Panc1 (cell line): ENCODE data around the gene PLB1. TPM values are rescaled to one million over a fixed set of nuclear protein-coding genes. Genes with fewer than 3 reads are reported as not detected.

Experiments
- ATAC-seq: fragments of 200-7000 bp; cut with Tn5 transposase; 2 replicates; pipeline ENCODE4 v1.9.1; 2020; ENCODE audit warnings: mild to moderate bottlenecking, moderate library complexity
- BruUV-seq: library from RNA; stranded (reverse); fragments of 400-500 nt; replicated peaks from 2 replicates; lab custom pipeline; 2021; lab: Mats Ljungman, UMichigan
- CTCF ChIA-PET: fragments of 300-600 bp; sonication (Branson Sonifier 250); formaldehyde crosslinking; loops from one replicate; lab custom pipeline; 2022; ENCODE audit warnings: antibody characterized with exemption; lab: Charles Lee
- POLR2A ChIA-PET: fragments of 300-600 bp; sonication (Branson Sonifier 250); formaldehyde crosslinking; loops from one replicate; lab custom pipeline; 2022; ENCODE audit warnings: antibody characterized with exemption; lab: Charles Lee
- DNase-seq: peaks from one replicate; pipeline ENCODE4 v3.0.0-alpha.2; 2010; ENCODE audit warnings: low read depth, low spot score
- H3K27ac ChIP-seq: 2 replicates; pipeline ENCODE4 v1.5.1; 2011; ENCODE audit warnings: mild to moderate bottlenecking, low read length, inconsistent platforms
- H3K27me3 ChIP-seq: fragments of 200-500 bp; sonication (Bioruptor generic); 2 replicates; pipeline ENCODE4 v1.6.0; 2014; ENCODE audit warnings: low read length, inconsistent platforms; ENCODE audit not compliant: control insufficient read depth, insufficient read depth
- H3K36me3 ChIP-seq: fragments of 200-500 bp; sonication (Bioruptor generic); 2 replicates; pipeline ENCODE4 v1.5.1; 2014; ENCODE audit warnings: inconsistent platforms, mild to moderate bottlenecking, low read length, moderate library complexity; ENCODE audit not compliant: control insufficient read depth, insufficient read depth
- H3K4me1 ChIP-seq: 2 replicates; pipeline ENCODE4 v1.5.1; 2011; ENCODE audit warnings: inconsistent platforms, mild to moderate bottlenecking, low read length, moderate library complexity; ENCODE audit not compliant: control insufficient read depth, insufficient read depth
- H3K4me3 ChIP-seq, 2 experiments: 2 replicates each; pipeline ENCODE4 v1.5.1; 2011 to 2012; ENCODE audit warnings: low read depth in 2 of 2, low read length in 2 of 2, mild to moderate bottlenecking in 2 of 2, inconsistent platforms in 1 of 2, moderate library complexity in 1 of 2
- H3K9me3 ChIP-seq: fragments of 200-500 bp; sonication (Bioruptor generic); 2 replicates; pipeline ENCODE4 v1.5.1; 2014; ENCODE audit warnings: low read depth, mild to moderate bottlenecking, inconsistent platforms, low read length, moderate library complexity; ENCODE audit not compliant: control insufficient read depth, insufficient read depth
- POLR2AphosphoS5 ChIP-seq: IDR thresholded peaks from 2 replicates; pipeline ENCODE4 v1.6.1; 2012; ENCODE audit warnings: mild to moderate bottlenecking, low read depth, low read length, moderate library complexity
- SIN3A ChIP-seq: IDR thresholded peaks from 2 replicates; pipeline ENCODE4 v1.6.1; 2012; ENCODE audit warnings: low read depth, mild to moderate bottlenecking, low read length, moderate library complexity, borderline replicate concordance; ENCODE audit not compliant: insufficient read depth
- TCF7L2 ChIP-seq: IDR thresholded peaks from 2 replicates; pipeline ENCODE4 v1.6.1; 2011; ENCODE audit warnings: mild to moderate bottlenecking, low read depth, low read length, inconsistent platforms
- in situ Hi-C: cut with HindIII; loops from 2 replicates; pipeline ENCODE4 v1.10.0; 2016; ENCODE audit warnings: low sequenced_read_pairs, low pct_unique_long_range_greater_than_20kb
- intact Hi-C: fragments of 100-400 bp; cut with micrococcal nuclease; formaldehyde crosslinking; loops from one replicate; pipeline ENCODE4 v1.10.0; 2022; ENCODE audit not compliant: unreplicated experiment
- total RNA-seq: library from RNA; stranded (reverse); gene quantifications from one replicate; pipeline ENCODE4 v1.2.1, GENCODE V29; 2021; ENCODE audit not compliant: unreplicated experiment
- TF ChIP-seq, protein P1 (sequence below), 2 experiments: IDR thresholded peaks; 2 replicates each; pipeline ENCODE4 v1.6.1; 2011 to 2012; ENCODE audit warnings: low read depth in 2 of 2, control low read depth in 1 of 2, low read length in 1 of 2, mild to moderate bottlenecking in 1 of 2, moderate library complexity in 1 of 2; ENCODE audit not compliant: insufficient read depth in 1 of 2
- TF ChIP-seq, protein P2 (sequence below): fragments of 450-650 bp; IDR thresholded peaks from 2 replicates; pipeline ENCODE4 v1.5.1; 2017; ENCODE audit warnings: mild to moderate bottlenecking

PLB1 gene
- total RNA-seq, 1 experiment from 2014 or later: 0.80 TPM

- DNase-seq (no peak), ATAC-seq (no peak)
- Histone ChIP-seq H3K4me1 (no peaks in the 10 kb centered on the region), H3K9me3 (no peaks in the 10 kb centered on the region), H3K27ac (no peak overlapping the region), H3K27me3 (no peaks in the 10 kb centered on the region), H3K4me3 (no peak overlapping the region), H3K36me3 (no peaks in the 10 kb centered on the region)
- no peak for TF ChIP-seq POLR2AphosphoS5
- TF ChIP-seq, protein P1, sequence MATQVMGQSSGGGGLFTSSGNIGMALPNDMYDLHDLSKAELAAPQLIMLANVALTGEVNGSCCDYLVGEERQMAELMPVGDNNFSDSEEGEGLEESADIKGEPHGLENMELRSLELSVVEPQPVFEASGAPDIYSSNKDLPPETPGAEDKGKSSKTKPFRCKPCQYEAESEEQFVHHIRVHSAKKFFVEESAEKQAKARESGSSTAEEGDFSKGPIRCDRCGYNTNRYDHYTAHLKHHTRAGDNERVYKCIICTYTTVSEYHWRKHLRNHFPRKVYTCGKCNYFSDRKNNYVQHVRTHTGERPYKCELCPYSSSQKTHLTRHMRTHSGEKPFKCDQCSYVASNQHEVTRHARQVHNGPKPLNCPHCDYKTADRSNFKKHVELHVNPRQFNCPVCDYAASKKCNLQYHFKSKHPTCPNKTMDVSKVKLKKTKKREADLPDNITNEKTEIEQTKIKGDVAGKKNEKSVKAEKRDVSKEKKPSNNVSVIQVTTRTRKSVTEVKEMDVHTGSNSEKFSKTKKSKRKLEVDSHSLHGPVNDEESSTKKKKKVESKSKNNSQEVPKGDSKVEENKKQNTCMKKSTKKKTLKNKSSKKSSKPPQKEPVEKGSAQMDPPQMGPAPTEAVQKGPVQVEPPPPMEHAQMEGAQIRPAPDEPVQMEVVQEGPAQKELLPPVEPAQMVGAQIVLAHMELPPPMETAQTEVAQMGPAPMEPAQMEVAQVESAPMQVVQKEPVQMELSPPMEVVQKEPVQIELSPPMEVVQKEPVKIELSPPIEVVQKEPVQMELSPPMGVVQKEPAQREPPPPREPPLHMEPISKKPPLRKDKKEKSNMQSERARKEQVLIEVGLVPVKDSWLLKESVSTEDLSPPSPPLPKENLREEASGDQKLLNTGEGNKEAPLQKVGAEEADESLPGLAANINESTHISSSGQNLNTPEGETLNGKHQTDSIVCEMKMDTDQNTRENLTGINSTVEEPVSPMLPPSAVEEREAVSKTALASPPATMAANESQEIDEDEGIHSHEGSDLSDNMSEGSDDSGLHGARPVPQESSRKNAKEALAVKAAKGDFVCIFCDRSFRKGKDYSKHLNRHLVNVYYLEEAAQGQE (IDR thresholded peaks at IDR 0.05; ENCODE audit: insufficient read depth in 1 of 2, low read depth in 2 of 2, low read length in 1 of 2): no peak
- POLR2A ChIA-PET: no interaction called here
- in situ Hi-C loops: no loop called here
- CTCF ChIA-PET: no interaction called here
- intact Hi-C loops: no loop called here
- BruUV-seq: no TSS peak
Measured at GRCh38 chr2:28674062-28674712, 178.3 kb downstream of the PLB1 start.

DNA sequence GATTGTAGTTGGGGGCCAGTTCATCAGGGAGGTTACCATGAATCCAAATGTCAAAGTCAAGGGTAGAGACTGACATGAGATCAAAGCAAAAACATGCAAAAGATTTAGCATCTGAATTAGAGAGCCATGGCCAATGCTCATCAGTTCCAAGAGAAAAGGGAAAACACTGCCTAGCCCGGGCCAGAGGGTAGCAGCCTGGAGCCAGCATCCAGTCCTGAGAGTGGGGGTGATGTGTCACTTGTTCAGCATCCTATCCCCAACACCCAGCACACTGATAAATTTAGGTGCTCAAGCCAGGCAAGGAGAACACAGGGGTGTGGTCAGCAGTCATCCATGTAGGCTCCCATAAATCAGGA lies 178.8 kb downstream of the PLB1 start:
- ChIA-PET POLR2A (no interaction called here), CTCF (no interaction called here)
- BruUV-seq: no TSS peak
- DNase-seq: no peak
- no peak overlapping the region for H3K4me3 ChIP-seq
- no peaks in the 10 kb centered on the region for H3K9me3 ChIP-seq
- no peak for ATAC-seq
- in situ Hi-C loops: no loop called here
- intact Hi-C loops: no loop called here
- H3K27me3 ChIP-seq: no peaks in the 10 kb centered on the region
- H3K4me1 ChIP-seq: no peaks in the 10 kb centered on the region
- TF ChIP-seq SIN3A: no peak
- TF ChIP-seq TCF7L2: no peak
- TF ChIP-seq, protein P1 (IDR thresholded peaks at IDR 0.05; ENCODE audit: insufficient read depth in 1 of 2, low read depth in 2 of 2, low read length in 1 of 2): no peak
- no peak for TF ChIP-seq POLR2AphosphoS5
- TF ChIP-seq, protein P2, sequence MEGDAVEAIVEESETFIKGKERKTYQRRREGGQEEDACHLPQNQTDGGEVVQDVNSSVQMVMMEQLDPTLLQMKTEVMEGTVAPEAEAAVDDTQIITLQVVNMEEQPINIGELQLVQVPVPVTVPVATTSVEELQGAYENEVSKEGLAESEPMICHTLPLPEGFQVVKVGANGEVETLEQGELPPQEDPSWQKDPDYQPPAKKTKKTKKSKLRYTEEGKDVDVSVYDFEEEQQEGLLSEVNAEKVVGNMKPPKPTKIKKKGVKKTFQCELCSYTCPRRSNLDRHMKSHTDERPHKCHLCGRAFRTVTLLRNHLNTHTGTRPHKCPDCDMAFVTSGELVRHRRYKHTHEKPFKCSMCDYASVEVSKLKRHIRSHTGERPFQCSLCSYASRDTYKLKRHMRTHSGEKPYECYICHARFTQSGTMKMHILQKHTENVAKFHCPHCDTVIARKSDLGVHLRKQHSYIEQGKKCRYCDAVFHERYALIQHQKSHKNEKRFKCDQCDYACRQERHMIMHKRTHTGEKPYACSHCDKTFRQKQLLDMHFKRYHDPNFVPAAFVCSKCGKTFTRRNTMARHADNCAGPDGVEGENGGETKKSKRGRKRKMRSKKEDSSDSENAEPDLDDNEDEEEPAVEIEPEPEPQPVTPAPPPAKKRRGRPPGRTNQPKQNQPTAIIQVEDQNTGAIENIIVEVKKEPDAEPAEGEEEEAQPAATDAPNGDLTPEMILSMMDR: no peak
- H3K36me3 ChIP-seq: no peaks in the 10 kb centered on the region
- no peak overlapping the region for H3K27ac ChIP-seq
